22Rv1 (cell line): ENCODE measurements around the gene CYREN.
A peak's percentile ranks its signal among the peaks of the same experiment; 100 is the strongest.
"Not testable (repeated sequence)": the region's sequence is repeated elsewhere in the genome, so short reads cannot be mapped to it uniquely, and the experiment has no call there.

Experiments used
- H3K27ac ChIP-seq: fragments of 450-650 bp; 2 replicates; pipeline ENCODE4 v1.5.1; 2017
- ZFX ChIP-seq: fragments of 450-650 bp; IDR thresholded peaks from 2 replicates; pipeline ENCODE4 v1.6.1; 2017; ENCODE audit warnings: antibody characterized with exemption, borderline replicate concordance
- TF ChIP-seq, protein P1 (sequence below): fragments of 450-650 bp; IDR thresholded peaks from 2 replicates; pipeline ENCODE4 v1.5.1; 2017; ENCODE audit warnings: mild to moderate bottlenecking

Gene CYREN

DNA sequence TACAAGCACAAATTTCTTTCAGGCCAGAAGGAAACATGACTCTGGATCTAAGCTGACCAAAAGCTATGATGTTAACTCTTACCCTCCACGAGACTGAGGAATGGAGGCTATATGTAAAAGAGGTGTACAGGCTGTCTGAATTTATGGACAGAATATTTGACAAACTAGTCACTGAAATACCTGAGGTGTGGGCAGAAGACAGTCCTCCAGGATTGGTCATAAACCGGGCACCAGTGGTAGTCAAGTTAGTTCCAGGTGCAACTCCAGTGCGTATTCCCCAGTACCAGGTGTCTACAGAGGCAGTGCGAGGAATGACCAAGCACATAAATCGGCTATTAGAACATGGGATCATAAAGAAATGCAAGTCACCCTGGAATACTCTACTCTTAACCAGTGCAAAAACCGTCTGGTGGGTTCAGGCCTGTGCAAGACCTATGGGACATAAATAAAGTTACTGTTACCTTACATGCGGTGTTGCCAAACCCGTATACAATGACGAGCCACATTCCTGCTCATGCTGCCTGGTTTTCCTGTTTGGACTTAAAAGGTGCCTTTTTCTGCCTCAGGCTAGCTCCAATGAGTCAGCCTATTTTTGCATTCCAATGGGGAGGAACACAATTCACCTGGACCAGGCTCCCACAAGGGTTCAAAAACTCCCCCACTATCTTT is 6.7 kb upstream of the CYREN start:
- no peak overlapping the region for H3K27ac ChIP-seq
- TF ChIP-seq, protein P1, sequence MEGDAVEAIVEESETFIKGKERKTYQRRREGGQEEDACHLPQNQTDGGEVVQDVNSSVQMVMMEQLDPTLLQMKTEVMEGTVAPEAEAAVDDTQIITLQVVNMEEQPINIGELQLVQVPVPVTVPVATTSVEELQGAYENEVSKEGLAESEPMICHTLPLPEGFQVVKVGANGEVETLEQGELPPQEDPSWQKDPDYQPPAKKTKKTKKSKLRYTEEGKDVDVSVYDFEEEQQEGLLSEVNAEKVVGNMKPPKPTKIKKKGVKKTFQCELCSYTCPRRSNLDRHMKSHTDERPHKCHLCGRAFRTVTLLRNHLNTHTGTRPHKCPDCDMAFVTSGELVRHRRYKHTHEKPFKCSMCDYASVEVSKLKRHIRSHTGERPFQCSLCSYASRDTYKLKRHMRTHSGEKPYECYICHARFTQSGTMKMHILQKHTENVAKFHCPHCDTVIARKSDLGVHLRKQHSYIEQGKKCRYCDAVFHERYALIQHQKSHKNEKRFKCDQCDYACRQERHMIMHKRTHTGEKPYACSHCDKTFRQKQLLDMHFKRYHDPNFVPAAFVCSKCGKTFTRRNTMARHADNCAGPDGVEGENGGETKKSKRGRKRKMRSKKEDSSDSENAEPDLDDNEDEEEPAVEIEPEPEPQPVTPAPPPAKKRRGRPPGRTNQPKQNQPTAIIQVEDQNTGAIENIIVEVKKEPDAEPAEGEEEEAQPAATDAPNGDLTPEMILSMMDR = no peak
- no peak for TF ChIP-seq ZFX

DNA sequence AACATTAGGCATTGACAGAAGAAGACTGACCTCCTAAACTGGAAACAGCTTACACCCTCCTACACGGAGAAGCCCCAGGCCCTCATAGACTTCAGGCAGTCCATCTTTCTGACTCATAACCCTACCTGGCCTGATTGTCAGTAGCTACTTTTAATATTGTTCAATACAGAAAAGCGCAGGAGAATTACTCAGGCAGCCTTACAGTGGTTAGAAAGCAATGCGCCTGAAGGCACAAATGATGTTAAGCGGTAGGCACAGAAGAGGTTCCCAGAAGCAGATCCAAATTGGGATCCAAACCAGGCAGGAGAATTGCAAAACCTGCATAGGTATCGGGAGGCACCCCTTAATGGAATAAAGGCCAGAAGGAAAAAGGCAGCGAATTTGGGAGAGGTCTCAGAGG is 5.4 kb upstream of the CYREN start:
- no peak for TF ChIP-seq ZFX
- TF ChIP-seq, protein P1 = no peak
- no peak overlapping the region for H3K27ac ChIP-seq

- TF ChIP-seq, protein P1 = no peak
- no peak for TF ChIP-seq ZFX
- no peak overlapping the region for H3K27ac ChIP-seq
Observed at GRCh38 chr7:135174941-135175340, 4.4 kb upstream of the CYREN start.

GRCh38 chr7:135173916-135174315 is 3.4 kb upstream of the CYREN start:
- H3K27ac ChIP-seq = not testable (repeated sequence)

DNA sequence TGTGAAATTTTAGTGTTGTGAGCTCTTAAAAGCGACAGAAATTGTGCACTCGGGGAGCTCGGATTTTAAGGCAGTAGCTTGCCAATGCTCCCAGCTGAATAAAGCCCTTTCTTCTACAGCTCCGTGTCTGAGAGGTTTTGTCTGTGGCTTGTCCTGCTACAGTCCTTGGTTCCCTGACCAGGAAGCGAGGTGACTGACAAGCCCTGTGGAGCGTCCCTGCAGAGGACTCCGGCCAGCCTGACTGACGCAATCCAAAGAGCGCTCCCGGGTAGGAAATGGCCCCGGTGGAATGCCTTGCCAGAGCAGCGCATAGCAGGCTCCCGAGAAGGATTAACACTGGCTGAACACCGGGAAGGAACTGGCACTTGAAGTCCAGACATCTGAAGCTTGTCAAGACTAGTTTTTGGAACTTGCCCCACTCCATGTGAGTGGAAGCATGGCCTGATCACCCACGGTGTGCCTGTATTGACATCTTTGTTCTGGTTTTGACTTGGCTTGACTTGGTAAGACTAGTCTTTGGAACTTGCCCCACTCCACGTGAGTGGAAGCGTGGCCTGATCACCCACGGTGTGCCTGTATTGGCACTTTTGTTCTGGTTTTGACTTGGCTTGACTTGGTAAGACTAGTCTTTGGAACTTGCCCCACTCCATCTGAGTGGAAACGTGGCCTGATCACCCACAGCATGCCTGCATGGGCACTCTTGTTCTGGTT is 1.2 kb upstream of the CYREN start:
- peak overlapping the region; percentile 97 for H3K27ac ChIP-seq

DNA sequence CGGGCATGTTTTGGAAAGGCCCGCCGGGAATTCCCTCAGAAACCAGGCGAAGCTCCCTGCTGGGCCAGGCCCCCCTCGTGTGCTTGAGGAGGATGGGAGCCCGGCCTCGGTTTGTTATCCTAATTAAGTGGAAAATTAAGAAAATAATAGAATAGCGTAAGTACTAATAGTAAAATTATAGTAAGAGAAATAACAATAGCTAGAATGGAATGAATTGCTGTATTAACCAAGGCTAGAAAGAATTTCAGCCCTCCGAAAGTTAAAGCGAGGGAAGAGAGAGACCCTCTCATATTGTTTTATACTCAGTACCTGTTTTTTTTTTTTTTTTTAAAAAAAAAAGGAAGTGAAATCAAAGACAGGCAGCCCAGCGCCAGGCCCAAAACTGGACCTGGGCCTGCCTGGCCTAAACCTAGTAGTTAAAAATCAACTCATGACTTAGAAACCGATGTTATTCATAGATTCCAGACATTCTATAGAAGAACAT is 533 bp upstream of the CYREN start:
- peak overlapping the region; percentile 97 for H3K27ac ChIP-seq
- TF ChIP-seq, protein P1 = peak; percentile 64

DNA sequence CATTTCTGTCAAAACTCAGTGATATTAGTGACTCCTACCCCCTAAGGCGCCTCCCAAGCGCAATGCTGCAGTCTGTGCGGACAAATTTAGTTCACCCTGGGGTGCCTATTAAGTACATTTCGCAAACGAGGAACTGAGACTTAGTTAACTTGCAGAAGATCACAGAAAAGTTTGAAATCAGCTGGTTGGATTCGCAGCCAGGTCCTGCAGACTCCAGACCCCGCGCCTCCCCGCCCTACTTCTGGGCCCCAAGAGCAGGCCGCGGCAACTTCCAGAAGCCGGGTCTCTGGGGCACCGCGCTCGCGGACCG is 588 bp downstream of the CYREN start:
- TF ChIP-seq ZFX = no peak
- TF ChIP-seq, protein P1 = no peak
- peak overlapping the region; percentile 97 for H3K27ac ChIP-seq

DNA sequence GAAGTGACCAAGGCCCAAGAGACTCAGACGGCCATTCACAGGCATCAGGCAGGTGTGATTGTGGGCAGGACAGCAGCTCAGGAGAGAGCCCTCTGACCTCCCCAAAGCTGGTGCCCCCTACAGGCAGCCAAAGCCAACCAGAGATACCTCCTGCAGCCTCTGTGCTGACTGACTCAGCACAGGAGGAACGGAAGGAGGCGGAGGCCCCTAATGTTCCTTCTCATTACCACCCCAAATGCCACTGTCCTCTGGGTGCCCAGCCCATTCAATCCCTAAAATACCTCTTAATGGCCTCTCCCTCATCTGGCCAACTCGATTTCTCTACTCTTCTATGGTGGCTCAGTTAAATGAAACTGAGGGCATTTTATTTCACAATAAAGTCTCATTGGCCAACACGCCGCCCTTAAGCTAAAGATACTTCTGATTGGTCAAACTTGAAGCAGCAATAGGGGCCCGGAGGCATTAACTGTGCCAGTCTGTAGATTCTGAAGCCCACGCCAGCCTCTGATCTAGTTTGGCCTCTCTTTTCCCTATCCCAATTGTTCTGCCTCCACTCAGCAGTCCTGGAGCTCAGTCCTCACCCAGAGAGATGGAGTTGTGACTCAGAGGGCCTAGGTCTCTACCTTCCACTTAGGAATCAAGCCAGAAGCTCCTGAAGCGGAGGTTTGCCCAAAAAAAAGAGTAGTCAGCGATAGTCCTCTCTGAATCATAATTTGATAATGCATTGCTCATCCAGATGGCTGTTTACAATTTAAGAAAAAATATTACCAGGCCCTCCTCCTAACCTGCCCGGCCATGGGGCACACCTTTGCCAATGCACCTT is 1.2 kb downstream of the CYREN start:
- TF ChIP-seq ZFX = no peak
- TF ChIP-seq, protein P1 = peak; percentile 77
- H3K27ac ChIP-seq = peak overlapping the region; percentile 97
